Nucleus accumbens (tissue), 56 donors: ENCODE data around the gene TAGAP.

Experiments
- DNase-seq, 56 donors: peaks; one replicate each; lab custom pipeline; 2025; lab: John Stamatoyannopoulos, UW

Gene TAGAP

DNA sequence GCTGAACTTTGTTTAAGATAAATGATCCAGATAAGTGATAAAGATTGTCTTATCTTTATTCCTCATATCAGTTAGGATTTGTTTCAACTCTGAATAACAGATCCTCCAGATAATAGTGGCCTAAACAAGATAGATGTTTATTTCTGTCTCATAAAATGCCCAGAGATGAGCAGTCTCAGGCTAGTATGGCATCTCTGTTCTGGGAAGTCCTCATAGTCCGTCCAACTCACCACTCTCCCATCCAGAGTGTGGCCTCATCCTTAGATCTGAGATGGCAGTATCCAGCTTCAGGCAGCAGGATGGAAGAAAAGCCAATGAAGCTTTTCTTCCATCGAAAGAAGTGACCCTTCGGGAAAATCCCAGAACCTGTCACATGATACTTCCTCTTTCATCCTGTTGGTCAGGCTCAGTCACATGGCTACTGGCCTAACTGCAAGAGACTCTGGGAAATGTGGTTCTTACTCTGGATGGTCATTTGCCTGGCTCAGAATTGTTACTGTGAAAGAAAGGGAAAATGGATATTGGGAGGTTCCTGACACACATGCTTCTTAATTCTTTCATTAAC is 29.4 kb upstream of the TAGAP start:
- DNase-seq, result peak in 44 of 56 donors; percentile 4 to 76 (median 36)

GRCh38 chr6:159071843-159072769 is 27.3 kb upstream of the TAGAP start:
- DNase-seq, result no peak

GRCh38 chr6:159068904-159069578 is 24.2 kb upstream of the TAGAP start:
- peak in 1 of 56 donors; percentile 11 for DNase-seq

DNA sequence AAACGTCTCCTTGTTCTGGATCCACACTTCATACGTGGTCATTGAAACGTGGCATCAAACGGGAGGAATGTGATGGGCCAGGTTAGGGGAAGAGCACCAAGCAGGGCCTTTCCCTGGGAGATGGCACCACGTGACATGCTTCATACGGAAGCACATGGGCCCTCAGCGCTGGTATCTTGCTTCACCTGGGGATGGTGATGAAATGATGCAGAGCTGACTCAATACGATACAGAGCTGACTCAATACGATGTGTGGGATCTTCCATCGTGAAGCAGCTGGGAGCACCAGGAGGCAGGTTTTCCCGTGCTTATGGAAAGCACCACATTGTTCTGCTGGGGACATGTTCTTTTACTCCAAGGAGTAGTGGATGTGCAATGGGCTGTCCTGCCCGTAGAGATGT is 22.5 kb upstream of the TAGAP start:
- peak in 2 of 56 donors; percentile 9 to 15 for DNase-seq

DNA sequence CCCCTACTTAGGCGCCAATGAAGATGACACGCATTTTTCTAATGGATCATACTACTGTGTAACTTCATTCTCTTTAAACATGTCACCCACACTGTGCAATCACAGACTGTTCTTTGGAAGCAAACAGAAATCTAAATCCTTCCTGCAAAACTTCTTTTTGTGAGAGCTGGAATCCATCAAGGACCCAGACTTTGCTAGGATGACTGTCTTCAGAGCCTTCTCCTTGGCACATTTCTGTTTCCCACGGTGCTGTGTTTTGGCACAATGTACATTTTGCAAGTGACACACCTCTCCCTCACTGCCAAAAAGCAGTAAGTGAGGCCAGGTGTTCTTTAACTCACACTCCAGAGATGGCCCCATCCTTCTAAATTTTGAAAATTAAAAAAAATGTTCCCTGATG is 21.7 kb upstream of the TAGAP start:
- no peak for DNase-seq

GRCh38 chr6:159065759-159066329 is 21.1 kb upstream of the TAGAP start:
- no peak for DNase-seq

- DNase-seq, result no peak
Observed at GRCh38 chr6:159065091-159065490, 20.3 kb upstream of the TAGAP start.

- DNase-seq, result no peak
Observed at GRCh38 chr6:159064477-159064876, 19.7 kb upstream of the TAGAP start.

DNA sequence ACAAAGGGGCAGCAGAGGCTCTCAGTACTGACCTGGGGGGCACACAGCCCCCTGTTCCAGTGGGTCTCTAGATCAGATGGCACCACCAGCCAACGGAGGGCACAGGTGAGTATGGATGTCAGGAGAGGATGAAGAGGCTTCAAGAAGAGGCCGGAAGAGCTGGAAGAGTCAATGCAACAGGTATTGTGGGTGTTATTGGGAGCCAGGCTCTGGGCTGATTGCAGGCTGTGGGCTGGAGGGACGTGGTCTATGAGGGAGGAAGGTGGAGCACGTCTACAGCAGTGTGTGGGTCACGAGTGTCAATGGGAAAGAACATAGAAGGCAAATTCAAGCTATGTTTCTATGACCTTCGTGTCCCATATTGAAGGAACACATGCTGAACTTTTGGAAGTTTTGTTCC is 18.8 kb upstream of the TAGAP start:
- DNase-seq, result no peak

DNA sequence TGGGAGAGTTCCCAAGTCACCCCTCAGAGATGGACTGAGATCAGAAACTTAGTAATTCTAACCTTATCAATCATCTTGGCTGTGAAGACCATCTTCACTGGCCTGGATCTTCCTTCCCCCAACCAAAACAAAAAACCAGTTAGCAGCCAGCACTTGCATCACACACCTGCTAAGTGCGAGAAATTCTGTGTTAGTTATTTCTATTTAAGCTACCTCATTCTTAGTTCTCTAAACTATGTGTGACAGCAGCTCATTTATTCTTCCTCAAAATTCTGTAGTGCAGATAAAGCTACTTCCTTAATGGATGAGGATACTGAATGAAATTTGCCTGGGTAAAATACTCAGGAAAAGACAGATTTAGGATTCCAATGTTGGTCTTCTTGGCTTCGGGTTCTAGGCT is 18.2 kb upstream of the TAGAP start:
- DNase-seq, result no peak

DNA sequence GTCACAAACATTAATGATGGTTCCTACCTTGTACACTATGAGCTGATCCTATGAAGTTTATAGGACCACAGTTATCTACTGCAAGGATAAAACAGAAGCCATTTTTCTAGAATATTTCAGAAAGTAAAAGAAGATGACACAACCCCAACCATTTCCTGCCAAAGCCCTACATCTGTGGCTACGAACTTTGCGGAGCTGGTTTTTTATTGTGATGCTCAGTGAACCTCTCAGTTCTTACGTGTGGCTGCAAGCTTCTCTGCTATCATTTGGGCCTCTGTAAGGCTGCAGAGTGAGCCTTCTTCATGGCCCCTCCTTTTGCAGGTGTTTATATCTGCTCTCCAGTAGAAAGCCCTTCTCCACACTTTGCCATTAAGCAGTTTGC is 17.8 kb upstream of the TAGAP start:
- no peak for DNase-seq

GRCh38 chr6:159061805-159062563 is 17.2 kb upstream of the TAGAP start:
- DNase-seq, result no peak

DNA sequence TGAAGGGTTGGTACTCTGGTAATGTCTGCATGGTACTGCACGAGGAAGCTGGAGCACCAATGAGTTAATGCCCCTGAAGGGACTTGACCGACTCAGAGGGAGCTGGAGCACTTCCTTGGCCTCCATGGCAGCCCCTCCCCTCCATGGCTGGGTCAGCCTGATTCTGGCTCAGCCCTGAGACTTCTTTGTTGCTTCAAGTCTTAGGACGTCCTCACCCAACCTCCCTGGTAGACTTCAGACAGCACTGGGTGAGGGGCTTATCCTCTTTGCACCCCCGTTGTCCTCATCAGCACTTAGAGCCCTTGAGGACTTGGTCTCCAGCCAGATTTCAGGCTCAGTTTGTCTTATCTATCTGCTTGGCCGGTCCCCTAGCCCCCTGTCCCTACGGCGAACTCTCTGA is 16.4 kb upstream of the TAGAP start:
- no peak for DNase-seq

- DNase-seq, result no peak
Observed at GRCh38 chr6:159059885-159060506, 15.2 kb upstream of the TAGAP start.

GRCh38 chr6:159059141-159059540 is 14.3 kb upstream of the TAGAP start:
- DNase-seq, result no peak

GRCh38 chr6:159056899-159057298 is 12.1 kb upstream of the TAGAP start:
- no peak for DNase-seq

GRCh38 chr6:159056432-159056831 is 11.6 kb upstream of the TAGAP start:
- no peak for DNase-seq

DNA sequence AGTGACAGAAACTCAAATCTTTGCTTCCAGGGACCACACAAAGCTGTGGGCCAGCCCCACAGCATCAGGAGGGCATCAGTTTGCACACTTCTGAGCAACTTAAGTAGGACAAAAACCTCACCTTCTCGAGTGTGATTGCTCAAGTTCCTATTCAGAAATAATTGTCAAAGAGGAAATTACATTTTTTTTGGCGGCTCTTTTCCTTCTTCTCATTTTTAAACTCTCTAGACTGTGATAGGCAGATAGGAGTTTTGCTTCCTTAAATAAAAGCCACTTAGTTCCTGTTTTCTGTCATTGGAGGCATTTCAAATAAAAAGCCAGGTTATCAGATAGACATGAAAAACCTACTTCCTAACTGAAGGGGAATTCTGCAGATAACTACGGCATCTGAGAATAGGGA is 11.2 kb upstream of the TAGAP start:
- DNase-seq, result no peak

DNA sequence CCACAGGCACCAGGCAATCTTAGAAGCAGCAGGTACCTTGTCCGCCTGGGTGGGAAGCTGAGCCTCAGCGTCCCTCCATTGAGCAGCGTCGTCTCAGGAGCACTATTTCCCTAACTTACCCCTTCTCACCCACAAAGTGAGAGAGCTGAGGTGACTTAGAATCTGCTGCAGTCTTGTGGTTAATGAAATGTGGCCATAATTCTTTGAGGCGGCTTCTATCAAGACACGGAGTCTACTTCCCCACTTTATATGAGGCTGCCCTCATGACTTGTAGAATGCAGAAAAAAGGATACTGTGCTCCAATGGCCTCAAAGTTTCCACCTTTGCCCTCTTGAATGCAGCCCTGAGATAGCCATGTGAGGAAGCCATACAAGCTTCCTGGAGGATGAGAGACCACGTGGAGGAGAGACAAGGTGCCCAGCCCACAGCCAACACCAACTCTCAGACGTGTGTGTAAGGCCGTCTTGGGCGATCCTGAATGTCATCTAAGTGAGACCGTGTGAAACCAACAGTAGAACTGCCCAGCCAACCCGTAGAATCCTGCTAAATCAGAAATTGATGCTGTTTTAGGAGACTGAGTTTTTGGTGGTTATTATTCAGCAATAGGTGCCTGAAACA is 9.1 kb upstream of the TAGAP start:
- no peak for DNase-seq

DNA sequence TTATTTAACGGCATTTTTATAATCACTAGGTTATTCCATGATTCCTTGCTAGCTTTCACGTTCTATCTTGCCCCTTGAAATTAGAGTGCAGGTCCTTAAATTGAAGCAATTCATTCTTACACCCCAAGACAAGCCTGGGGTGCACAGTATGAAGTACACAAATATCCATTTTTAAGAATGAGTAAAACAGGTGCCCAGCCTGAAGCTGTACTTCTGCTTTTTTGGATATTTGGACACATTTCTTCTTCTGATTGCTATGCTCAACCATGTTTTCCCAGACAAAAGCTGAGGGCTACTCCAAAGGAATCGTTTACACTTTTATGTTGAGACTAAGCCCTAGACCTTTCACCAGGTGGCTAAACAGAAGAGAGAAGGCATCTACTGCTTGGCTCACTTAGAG is 7.9 kb upstream of the TAGAP start:
- no peak for DNase-seq
